HepG2 (cell line): ENCODE results near the gene TST. TPM values are rescaled to one million over a fixed set of nuclear protein-coding genes. Genes with fewer than 3 reads are reported as not detected.

Experiments
- ARNT2 ChIP-seq: sonication (generic); formaldehyde crosslinking; IDR thresholded peaks from 2 replicates; pipeline ENCODE4 v1.8.0; 2022; ENCODE audit warnings: mild to moderate bottlenecking, low read depth, missing genetic modification reagents, moderate library complexity
- CREB3 ChIP-seq: sonication (generic); formaldehyde crosslinking; IDR thresholded peaks from 2 replicates; pipeline ENCODE4 v1.5.0; 2020; ENCODE audit warnings: missing genetic modification reagents
- ISL2 ChIP-seq: sonication (generic); formaldehyde crosslinking; IDR thresholded peaks from 2 replicates; pipeline ENCODE4 v1.5.0; 2020; ENCODE audit warnings: missing genetic modification reagents
- ISX ChIP-seq: sonication (generic); formaldehyde crosslinking; conservative IDR thresholded peaks from 2 replicates; pipeline ENCODE4 v1.5.0; 2020; ENCODE audit warnings: missing genetic modification reagents
- MIER2 ChIP-seq: IDR thresholded peaks from 2 replicates; pipeline ENCODE4 v1.6.1; 2016; ENCODE audit warnings: missing biosample characterization, missing genetic modification reagents
- PRDM15 ChIP-seq: sonication (generic); formaldehyde crosslinking; IDR thresholded peaks from 2 replicates; pipeline ENCODE4 v1.4.0; 2020; ENCODE audit warnings: missing genetic modification reagents
- RERE ChIP-seq: IDR thresholded peaks from 2 replicates; pipeline ENCODE4 v1.6.1; 2016; ENCODE audit warnings: low read depth, missing genetic modification reagents, missing compliant biosample characterization
- SOX6 ChIP-seq, 2 experiments: fragments of 450-650 bp in 1 of 2; sonication (generic) in 1 of 2; formaldehyde crosslinking in 1 of 2; IDR thresholded peaks; 2 replicates each; pipeline versions ENCODE4 v1.4.0 to v1.6.1; 2017 to 2020; ENCODE audit warnings: antibody characterized with exemption in 1 of 2, mild to moderate bottlenecking in 1 of 2, missing genetic modification reagents in 1 of 2
- ZNF329 ChIP-seq: sonication (generic); formaldehyde crosslinking; IDR thresholded peaks from 2 replicates; pipeline ENCODE4 v1.9.0; 2021; ENCODE audit warnings: low read depth, mild to moderate bottlenecking, missing genetic modification reagents
- ZNF512 ChIP-seq: sonication (generic); formaldehyde crosslinking; IDR thresholded peaks from 2 replicates; pipeline ENCODE4 v1.4.0; 2020; ENCODE audit warnings: mild to moderate bottlenecking, missing genetic modification reagents
- polyA plus RNA-seq, 8 experiments: library from polyadenylated mRNA; depleted of rRNA in 3 of 8; stranded (reverse) in 7 of 8; unstranded in 1 of 8; fragments of >200 nt; fragmentation: Illumina TruSeq in 4 of 8; extraction: Trizol in 4 of 8; gene quantifications; 2 replicates each; pipeline versions ENCODE4 v1.2.1 to v1.2.3, GENCODE V29; 2011 to 2016; ENCODE audit warnings: low read depth in 4 of 8, missing spikeins in 1 of 8, mixed read lengths in 1 of 8; ENCODE audit not compliant: insufficient read depth in 1 of 8
- total RNA-seq, 5 experiments: library from RNA; depleted of rRNA; stranded (reverse); fragments of >200 nt; fragmentation: Illumina TruSeq; extraction: Trizol; gene quantifications; 2 replicates each; pipeline ENCODE4 v1.2.3, GENCODE V29; 2016; ENCODE audit warnings: low read depth in 1 of 5

The TST gene
- total and polyA plus RNA-seq, 2 of the 13 experiments (the other 11 are each of a cell fraction or from before 2014, with no cell fraction given): 44.6 to 63.6 TPM

GRCh38 chr22:37032535-37033460, 13.6 kb upstream of the TST start (continued):
- no peak for TF ChIP-seq PRDM15 (CRISPR knock-in tag)
- TF ChIP-seq ARNT2 (CRISPR knock-in tag): 0 out of 2 replicates have a peak, but pooled peaks have one; percentile 28
- TF ChIP-seq RERE: peak; percentile 94
- TF ChIP-seq MIER2 (CRISPR knock-in tag): peak; percentile 89
- peak; percentile 97 for TF ChIP-seq ISL2 (CRISPR knock-in tag)
- no peak for TF ChIP-seq ISX (CRISPR knock-in tag)
- no peak for TF ChIP-seq SOX6 (IDR thresholded peaks at IDR 0.05)
- TF ChIP-seq SOX6 (CRISPR knock-in tag; IDR thresholded peaks at IDR 0.05): peak; percentile 96
- no peak for TF ChIP-seq CREB3 (CRISPR knock-in tag)
- 0 out of 2 replicates have a peak, but pooled peaks have one; percentile 33 for TF ChIP-seq ZNF329 (CRISPR knock-in tag)
- no peak for TF ChIP-seq ZNF512 (CRISPR knock-in tag)
